Measurements from ENCODE around the gene KLHL29. TPM values are rescaled to one million over a fixed set of nuclear protein-coding genes. Genes with fewer than 3 reads are reported as not detected.

The KLHL29 gene
- total RNA-seq, 1 experiment from 2014 or later, result 2.4 TPM

DNA sequence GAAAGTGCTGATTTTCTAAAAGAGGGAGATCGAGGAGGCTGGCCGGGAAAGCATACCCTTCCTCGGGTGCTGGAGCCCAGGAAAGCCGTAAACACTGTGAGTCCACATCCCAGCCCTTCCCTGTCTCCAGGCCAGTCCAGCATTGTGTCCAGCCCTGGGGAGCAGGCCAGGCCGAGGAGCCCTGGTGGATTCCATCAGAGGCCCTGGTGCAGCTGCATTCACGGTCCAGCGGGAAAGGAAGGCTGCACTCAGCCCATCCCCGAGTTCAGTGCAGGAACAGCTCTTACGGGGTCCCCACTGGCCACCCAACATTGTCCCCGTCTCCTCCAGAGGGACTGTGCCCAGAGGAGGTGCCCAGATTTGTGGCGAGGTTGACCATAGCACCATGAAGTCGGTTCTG, 218.6 kb downstream of the KLHL29 start:
- Histone ChIP-seq H2BK20ac (ENCODE audit: low read depth, low read length, poor library complexity, severe bottlenecking) (no peak overlapping the region), H2BK15ac (ENCODE audit: low read depth, low read length) (no peak overlapping the region; the same call in 1 of the 2 replicates), H3K14ac (ENCODE audit: insufficient read depth, low read length) (peak overlapping the region; percentile 52; the same call in 1 of the 2 replicates), H2BK120ac (ENCODE audit: low read depth, low read length, poor library complexity, severe bottlenecking) (no peak overlapping the region), H3K27ac (ENCODE audit: insufficient read length, low read depth, low read length) (no peak overlapping the region), H4K20me1 (ENCODE audit: control insufficient read depth, insufficient read depth, insufficient read length) (no peaks in the 10 kb centered on the region), H3K18ac (ENCODE audit: insufficient read length, low read depth, low read length) (peak overlapping the region; percentile 20), H3K79me2 (ENCODE audit: insufficient read depth, low read length) (no peaks in the 10 kb centered on the region), H3K23me2 (ENCODE audit: insufficient read length, low read depth, low read length, poor library complexity, severe bottlenecking) (no peaks in the 10 kb centered on the region), H3K23ac (ENCODE audit: insufficient read length, low read depth, low read length) (no peak overlapping the region), H3T11ph (ENCODE audit: low read length) (no peak overlapping the region), H4K8ac (replicated peaks; ENCODE audit: insufficient read length, low read depth, low read length) (no peak overlapping the region), H3K79me1 (ENCODE audit: insufficient read depth, low read depth, low read length, poor library complexity, severe bottlenecking) (no peaks in the 10 kb centered on the region), H2BK12ac (ENCODE audit: insufficient read length, low read depth, low read length) (no peak overlapping the region), H3K4me2 (ENCODE audit: insufficient read depth, insufficient read length, low read length) (no peak overlapping the region), H3K9me3 (ENCODE audit: control insufficient read depth, low read depth, low read length) (no peaks in the 10 kb centered on the region), H3K56ac (ENCODE audit: insufficient read length, low read depth, low read length) (no peak overlapping the region), H2AFZ (ENCODE audit: low read length) (no peak overlapping the region), H3K4me1 (ENCODE audit: insufficient read depth, low read length) (no peaks in the 10 kb centered on the region; the same call in 1 of the 2 replicates), H3K4ac (ENCODE audit: low read depth, low read length) (no peak overlapping the region), H4K91ac (ENCODE audit: insufficient read length, low read depth, low read length) (no peak overlapping the region), H3K9ac (ENCODE audit: extremely low read depth, insufficient read length, low read length) (no peak overlapping the region), H2AK5ac (ENCODE audit: insufficient read length, low read length) (no peak overlapping the region), H2BK5ac (ENCODE audit: insufficient read length, low read length) (no peak overlapping the region), H3K27me3 (ENCODE audit: insufficient read depth, low read length) (no peaks in the 10 kb centered on the region), H4K5ac (ENCODE audit: insufficient read length, low read depth, low read length) (no peak overlapping the region)
- DNase-seq, result no peak
- no peaks in the 10 kb centered on the region; the same call in none of the 2 replicates for H3K27me3 Mint-ChIP-seq (ENCODE audit: low read depth)
- peaks cover 14 to 16% of the 10 kb centered on the region in 2 experiments; a peak in 4 of 5 replicates for H3K9me3 Mint-ChIP-seq
- TF ChIP-seq, protein P1, sequence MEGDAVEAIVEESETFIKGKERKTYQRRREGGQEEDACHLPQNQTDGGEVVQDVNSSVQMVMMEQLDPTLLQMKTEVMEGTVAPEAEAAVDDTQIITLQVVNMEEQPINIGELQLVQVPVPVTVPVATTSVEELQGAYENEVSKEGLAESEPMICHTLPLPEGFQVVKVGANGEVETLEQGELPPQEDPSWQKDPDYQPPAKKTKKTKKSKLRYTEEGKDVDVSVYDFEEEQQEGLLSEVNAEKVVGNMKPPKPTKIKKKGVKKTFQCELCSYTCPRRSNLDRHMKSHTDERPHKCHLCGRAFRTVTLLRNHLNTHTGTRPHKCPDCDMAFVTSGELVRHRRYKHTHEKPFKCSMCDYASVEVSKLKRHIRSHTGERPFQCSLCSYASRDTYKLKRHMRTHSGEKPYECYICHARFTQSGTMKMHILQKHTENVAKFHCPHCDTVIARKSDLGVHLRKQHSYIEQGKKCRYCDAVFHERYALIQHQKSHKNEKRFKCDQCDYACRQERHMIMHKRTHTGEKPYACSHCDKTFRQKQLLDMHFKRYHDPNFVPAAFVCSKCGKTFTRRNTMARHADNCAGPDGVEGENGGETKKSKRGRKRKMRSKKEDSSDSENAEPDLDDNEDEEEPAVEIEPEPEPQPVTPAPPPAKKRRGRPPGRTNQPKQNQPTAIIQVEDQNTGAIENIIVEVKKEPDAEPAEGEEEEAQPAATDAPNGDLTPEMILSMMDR (conservative IDR thresholded peaks at IDR 0.05), result no peak
- H3K4me3 Mint-ChIP-seq, result no peak overlapping the region
- H3K27ac Mint-ChIP-seq, result peak overlapping the region in 1 of 3 experiments; percentile 51; a peak in 1 of 7 replicates
- no CpG with 5 or more reads among the region's 12 CpGs for WGBS (ENCODE audit: extremely low coverage, insufficient read length, low lambda C conversion rate)
- H3K4me1 Mint-ChIP-seq, result peaks cover 24 to 26% of the 10 kb centered on the region in 2 experiments
- peaks cover 4 to 18% (median 5%) of the 10 kb centered on the region in 3 experiments for H3K36me3 Mint-ChIP-seq (ENCODE audit: insufficient read depth in 1 of 3, low read depth in 3 of 3)
